ENCODE measurements around the gene TRIM2.

DNA sequence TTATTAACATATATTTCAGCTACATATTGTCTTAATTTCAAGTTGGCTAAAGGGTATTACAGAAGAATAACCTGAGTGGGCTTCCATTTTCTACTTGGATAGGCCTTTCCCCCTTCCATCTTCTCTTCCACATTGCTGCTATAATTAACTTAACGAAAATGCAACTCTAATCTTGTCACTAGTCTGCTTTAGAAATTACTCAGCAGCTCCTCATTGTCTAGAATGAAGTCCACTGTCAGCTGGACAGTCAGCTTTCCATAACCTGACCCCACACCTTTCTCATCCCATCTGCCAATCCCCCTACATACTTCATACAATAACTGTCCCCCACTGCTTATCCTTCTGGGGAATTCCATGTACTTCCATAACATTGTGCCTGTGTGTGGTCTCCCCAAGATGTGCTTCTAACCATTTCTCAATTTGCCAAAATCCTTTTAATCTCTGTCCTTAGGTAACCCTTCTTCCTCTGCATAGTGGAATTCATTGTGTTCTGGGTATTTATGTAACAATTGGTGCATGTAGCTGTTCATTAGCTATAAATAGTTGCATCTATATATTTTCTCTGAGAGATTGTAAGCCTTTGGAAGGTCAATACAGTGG, 145.1 kb downstream of the TRIM2 start:
- TF ChIP-seq NANOG (IDR thresholded peaks at IDR 0.05; ENCODE audit: borderline replicate concordance) (no peak), EZH2phosphoT487 (IDR thresholded peaks at IDR 0.05; ENCODE audit: unreplicated experiment) (no peak), EZH2 (IDR thresholded peaks at IDR 0.05; ENCODE audit: low read depth, unreplicated experiment) (no peak), POLR2AphosphoS5 (IDR thresholded peaks at IDR 0.05; ENCODE audit: low read depth) (no peak), STAT1 (IDR thresholded peaks at IDR 0.05; ENCODE audit: unreplicated experiment) (no peak), ZNF114 (CRISPR knock-in tag; IDR thresholded peaks at IDR 0.05) (no peak)
- TF ChIP-seq, protein P1, sequence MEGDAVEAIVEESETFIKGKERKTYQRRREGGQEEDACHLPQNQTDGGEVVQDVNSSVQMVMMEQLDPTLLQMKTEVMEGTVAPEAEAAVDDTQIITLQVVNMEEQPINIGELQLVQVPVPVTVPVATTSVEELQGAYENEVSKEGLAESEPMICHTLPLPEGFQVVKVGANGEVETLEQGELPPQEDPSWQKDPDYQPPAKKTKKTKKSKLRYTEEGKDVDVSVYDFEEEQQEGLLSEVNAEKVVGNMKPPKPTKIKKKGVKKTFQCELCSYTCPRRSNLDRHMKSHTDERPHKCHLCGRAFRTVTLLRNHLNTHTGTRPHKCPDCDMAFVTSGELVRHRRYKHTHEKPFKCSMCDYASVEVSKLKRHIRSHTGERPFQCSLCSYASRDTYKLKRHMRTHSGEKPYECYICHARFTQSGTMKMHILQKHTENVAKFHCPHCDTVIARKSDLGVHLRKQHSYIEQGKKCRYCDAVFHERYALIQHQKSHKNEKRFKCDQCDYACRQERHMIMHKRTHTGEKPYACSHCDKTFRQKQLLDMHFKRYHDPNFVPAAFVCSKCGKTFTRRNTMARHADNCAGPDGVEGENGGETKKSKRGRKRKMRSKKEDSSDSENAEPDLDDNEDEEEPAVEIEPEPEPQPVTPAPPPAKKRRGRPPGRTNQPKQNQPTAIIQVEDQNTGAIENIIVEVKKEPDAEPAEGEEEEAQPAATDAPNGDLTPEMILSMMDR (conservative IDR thresholded peaks at IDR 0.05; ENCODE audit: low read depth in 2 of 2), result no peak
- TF ChIP-seq, protein P2, sequence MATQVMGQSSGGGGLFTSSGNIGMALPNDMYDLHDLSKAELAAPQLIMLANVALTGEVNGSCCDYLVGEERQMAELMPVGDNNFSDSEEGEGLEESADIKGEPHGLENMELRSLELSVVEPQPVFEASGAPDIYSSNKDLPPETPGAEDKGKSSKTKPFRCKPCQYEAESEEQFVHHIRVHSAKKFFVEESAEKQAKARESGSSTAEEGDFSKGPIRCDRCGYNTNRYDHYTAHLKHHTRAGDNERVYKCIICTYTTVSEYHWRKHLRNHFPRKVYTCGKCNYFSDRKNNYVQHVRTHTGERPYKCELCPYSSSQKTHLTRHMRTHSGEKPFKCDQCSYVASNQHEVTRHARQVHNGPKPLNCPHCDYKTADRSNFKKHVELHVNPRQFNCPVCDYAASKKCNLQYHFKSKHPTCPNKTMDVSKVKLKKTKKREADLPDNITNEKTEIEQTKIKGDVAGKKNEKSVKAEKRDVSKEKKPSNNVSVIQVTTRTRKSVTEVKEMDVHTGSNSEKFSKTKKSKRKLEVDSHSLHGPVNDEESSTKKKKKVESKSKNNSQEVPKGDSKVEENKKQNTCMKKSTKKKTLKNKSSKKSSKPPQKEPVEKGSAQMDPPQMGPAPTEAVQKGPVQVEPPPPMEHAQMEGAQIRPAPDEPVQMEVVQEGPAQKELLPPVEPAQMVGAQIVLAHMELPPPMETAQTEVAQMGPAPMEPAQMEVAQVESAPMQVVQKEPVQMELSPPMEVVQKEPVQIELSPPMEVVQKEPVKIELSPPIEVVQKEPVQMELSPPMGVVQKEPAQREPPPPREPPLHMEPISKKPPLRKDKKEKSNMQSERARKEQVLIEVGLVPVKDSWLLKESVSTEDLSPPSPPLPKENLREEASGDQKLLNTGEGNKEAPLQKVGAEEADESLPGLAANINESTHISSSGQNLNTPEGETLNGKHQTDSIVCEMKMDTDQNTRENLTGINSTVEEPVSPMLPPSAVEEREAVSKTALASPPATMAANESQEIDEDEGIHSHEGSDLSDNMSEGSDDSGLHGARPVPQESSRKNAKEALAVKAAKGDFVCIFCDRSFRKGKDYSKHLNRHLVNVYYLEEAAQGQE (IDR thresholded peaks at IDR 0.05; ENCODE audit: unreplicated experiment), result no peak
